Effector memory CD8-positive, alpha-beta T cell (primary cell): ENCODE data around the gene GET4.

Source experiments
- ATAC-seq: fragments of 150-1000 bp; cut with Tn5 transposase; replicated peaks from 2 replicates; pipeline ENCODE4 v1.10.0; 2021; ENCODE audit warnings: mild to moderate bottlenecking, moderate library complexity
- DNase-seq, 3 experiments: peaks; one replicate each; pipeline ENCODE4 v3.0.0; 2021
- H3K27ac Mint-ChIP-seq, 2 donors: one replicate each; pipeline ENCODE4 v1.8.0; 2022; ENCODE audit warnings: mild to moderate bottlenecking in 2 of 2, mixed read lengths in 2 of 2, moderate library complexity in 2 of 2
- H3K27me3 Mint-ChIP-seq, 2 donors: one replicate each; pipeline ENCODE4 v1.8.0; 2022; ENCODE audit warnings: mixed read lengths in 2 of 2
- H3K36me3 Mint-ChIP-seq: one replicate; pipeline ENCODE4 v1.8.0; 2022; ENCODE audit warnings: mild to moderate bottlenecking, moderate library complexity, mixed read lengths; ENCODE audit not compliant: insufficient read depth
- H3K4me1 Mint-ChIP-seq, 2 donors: one replicate each; pipeline ENCODE4 v1.8.0; 2022; ENCODE audit warnings: low read depth in 2 of 2, mixed read lengths in 2 of 2
- H3K4me3 Mint-ChIP-seq, 2 donors: one replicate each; pipeline ENCODE4 v1.8.0; 2022; ENCODE audit warnings: mild to moderate bottlenecking in 2 of 2, mixed read lengths in 2 of 2, moderate library complexity in 2 of 2
- H3K9me3 Mint-ChIP-seq, 2 donors: one replicate each; pipeline ENCODE4 v1.8.0; 2022; ENCODE audit warnings: mixed read lengths in 2 of 2

GET4 gene

DNA sequence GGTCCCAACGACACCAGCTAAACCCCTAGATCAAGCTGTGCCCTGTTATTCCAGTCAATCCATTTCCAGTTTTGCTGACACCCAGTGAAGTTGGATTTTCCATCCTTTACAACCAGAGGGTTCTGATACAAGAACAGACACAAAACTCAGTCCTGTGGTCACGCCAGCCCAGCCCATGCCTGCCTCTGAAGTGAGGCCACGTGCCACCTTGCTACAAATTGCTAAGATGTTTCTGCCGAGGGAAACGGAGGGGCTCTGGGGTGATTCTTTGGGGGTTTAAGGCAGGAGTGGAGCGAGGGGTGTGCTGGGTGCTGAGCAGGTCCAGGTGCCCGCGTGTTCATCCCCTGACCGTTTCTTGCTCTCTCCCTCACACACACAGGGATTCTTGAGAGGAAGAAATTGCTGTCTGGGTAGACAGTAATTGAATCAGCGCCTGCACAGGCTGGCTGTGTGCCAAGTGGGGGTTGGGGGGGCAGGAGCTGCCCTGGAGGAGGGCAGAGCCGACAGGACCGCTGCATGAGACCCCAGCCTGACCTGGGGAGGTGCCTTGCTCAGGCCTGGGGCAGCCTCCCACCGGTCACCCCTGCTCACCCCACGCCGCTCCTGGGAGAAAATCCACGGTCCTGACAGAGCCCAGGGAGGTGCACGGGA lies 40.1 kb downstream of the GET4 start:
- peaks cover 15% of the 10 kb centered on the region for H3K36me3 Mint-ChIP-seq
- no peaks in the 10 kb centered on the region for H3K9me3 Mint-ChIP-seq
- no peaks in the 10 kb centered on the region for H3K27me3 Mint-ChIP-seq
- no peak overlapping the region for H3K4me3 Mint-ChIP-seq
- ATAC-seq, result no peak
- peaks cover 17 to 26% of the 10 kb centered on the region in 2 donors for H3K4me1 Mint-ChIP-seq
- peak overlapping the region; percentile 36 to 66 for H3K27ac Mint-ChIP-seq
- no peak for DNase-seq

DNA sequence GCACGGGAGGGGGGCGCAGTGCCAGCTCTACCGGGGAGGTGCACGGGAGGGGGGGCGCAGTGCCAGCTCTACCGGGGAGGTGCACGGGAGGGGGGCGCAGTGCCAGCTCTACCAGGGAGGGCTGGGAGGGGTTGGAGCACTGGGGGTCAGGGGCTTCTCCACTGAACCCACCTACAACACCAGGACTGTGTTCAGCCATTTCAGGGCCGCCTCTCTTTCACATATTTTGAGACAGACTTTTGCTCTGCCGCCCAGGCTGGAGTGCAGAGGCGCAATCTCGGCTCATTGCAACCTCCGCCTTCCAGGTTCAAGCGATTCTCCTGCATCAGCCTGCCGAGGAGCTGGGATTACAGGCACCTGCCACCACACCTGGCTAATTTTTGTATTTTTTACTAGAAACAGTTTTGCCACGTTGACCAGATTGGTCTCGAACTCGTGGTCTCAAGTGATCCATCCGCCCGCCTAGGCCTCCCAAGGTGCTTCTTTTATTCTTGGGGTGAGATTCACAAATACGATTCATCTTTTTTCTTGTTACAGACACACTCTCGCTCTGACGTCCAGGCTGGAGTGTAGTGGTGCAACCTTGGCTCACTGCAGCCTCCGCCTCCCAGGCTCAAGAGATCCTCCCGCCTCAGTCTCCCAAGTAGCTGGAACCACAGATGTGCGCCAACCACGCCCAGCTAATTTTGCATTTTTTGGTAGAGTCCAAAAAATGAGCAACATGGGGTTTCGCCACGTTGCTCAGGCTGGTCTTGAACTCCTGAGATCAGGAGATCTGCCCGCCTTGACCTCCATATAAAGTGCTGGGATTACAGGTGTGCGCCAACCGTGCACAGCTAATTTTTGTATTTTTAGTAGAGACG lies 41.1 kb downstream of the GET4 start:
- no peaks in the 10 kb centered on the region for H3K27me3 Mint-ChIP-seq
- ATAC-seq, result no peak
- H3K27ac Mint-ChIP-seq, result no peak overlapping the region
- no peak overlapping the region for H3K4me3 Mint-ChIP-seq
- no peak for DNase-seq
- H3K36me3 Mint-ChIP-seq, result peaks cover 16% of the 10 kb centered on the region
- H3K4me1 Mint-ChIP-seq, result peaks cover 18 to 29% of the 10 kb centered on the region in 2 donors
- no peaks in the 10 kb centered on the region for H3K9me3 Mint-ChIP-seq

DNA sequence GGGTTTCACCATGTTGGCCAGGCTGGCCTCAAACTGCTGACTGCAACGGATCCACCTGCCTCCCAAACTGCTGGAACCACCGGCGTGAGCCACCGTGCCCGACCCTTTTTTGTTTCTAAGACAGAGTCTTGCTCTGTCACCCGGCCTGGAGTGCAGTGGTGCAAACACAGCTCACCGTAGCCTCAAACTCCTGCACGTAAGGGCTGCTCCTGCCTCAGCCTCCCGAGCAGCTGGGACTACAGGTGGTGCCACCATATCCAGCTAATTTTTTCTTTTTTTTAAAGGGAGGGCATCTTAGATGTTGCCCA lies 41.7 kb downstream of the GET4 start:
- no peak overlapping the region for H3K4me3 Mint-ChIP-seq
- DNase-seq (no peak), ATAC-seq (no peak)
- no peaks in the 10 kb centered on the region for H3K27me3 Mint-ChIP-seq
- H3K27ac Mint-ChIP-seq, result no peak overlapping the region
- H3K4me1 Mint-ChIP-seq, result peaks cover 22 to 33% of the 10 kb centered on the region in 2 donors
- no peaks in the 10 kb centered on the region for H3K9me3 Mint-ChIP-seq
- H3K36me3 Mint-ChIP-seq, result peaks cover 16% of the 10 kb centered on the region

DNA sequence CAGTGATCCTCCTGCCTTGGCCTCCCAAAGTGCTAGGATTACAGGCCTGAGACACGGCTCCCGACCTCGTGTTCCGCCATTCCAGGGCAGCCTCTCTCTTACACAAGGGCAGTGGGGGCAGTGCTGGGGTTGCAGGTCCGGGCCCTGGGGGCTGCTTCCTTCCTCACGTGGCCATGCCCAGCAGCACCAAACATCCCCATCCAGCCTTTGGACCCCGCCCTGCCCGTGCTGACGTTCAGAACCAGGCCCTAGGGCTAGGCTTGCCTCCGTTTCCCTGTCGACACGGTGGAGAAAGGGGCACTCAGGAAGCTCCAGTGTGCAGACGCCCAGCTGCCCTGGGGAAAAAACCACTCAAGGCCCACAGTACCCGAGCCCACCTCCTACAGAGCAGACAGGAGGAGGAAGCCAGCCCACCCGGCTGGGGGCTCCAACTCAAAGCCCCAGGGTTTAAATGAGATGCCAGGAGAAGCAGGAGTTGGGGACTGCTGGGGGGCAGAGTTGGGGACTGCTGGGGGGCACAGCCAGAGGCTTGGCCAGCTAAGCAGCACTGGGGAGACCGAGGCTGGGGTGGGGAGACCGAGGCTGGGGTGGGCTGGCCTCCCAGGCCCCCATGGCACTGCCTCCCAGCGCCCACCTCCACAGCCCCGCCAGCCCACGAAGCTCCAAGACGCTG lies 42.2 kb downstream of the GET4 start:
- peaks cover 21% of the 10 kb centered on the region for H3K36me3 Mint-ChIP-seq
- H3K4me1 Mint-ChIP-seq, result peaks cover 27 to 38% of the 10 kb centered on the region in 2 donors
- peak overlapping the region in 1 of 2 donors; percentile 60 for H3K27ac Mint-ChIP-seq
- no peak for DNase-seq
- H3K27me3 Mint-ChIP-seq, result no peaks in the 10 kb centered on the region
- H3K9me3 Mint-ChIP-seq, result no peaks in the 10 kb centered on the region
- no peak for ATAC-seq
- no peak overlapping the region for H3K4me3 Mint-ChIP-seq

DNA sequence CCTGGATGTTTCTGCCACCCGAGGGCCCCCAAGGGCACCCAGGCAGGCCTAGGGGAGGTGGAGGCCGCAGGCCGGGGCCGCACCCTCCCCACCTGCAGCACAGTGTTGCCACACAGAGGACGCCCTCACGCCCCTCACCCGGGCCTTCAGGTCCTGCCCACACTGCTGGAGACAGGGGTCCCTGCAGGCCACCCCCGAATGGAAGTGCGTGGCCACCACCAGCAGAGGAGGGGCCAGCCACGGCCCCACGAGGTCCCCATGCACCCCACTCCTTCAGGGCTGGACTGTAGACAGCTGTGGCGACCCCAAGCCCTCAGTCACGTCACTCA lies 42.7 kb downstream of the GET4 start:
- H3K27me3 Mint-ChIP-seq, result no peaks in the 10 kb centered on the region
- DNase-seq (no peak), ATAC-seq (no peak)
- peak overlapping the region in 1 of 2 donors; percentile 0 for H3K4me3 Mint-ChIP-seq
- peak overlapping the region; percentile 59 to 73 for H3K27ac Mint-ChIP-seq
- no peaks in the 10 kb centered on the region for H3K9me3 Mint-ChIP-seq
- peaks cover 27 to 38% of the 10 kb centered on the region in 2 donors for H3K4me1 Mint-ChIP-seq
- peaks cover 22% of the 10 kb centered on the region for H3K36me3 Mint-ChIP-seq

DNA sequence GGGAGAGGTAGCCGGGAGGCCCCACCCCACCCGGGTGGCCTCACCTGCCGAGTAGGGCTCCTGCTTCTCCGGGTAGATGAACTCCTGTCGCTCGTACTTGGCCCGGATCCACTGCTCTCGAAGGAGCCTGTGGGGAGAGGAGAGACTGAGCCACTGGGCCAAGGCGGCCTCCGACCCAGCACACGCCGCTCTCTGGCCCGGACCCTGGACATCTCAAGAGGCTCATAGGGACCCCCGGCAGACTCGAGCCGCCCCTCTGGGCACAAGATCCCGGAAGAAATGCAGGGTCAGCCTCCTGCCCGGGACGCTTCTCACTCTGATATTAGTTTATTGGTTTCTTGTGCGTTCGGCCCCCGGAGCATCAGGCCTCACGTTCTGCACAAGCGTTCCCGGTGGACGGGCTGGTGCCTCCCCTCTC lies 43.6 kb downstream of the GET4 start:
- DNase-seq (no peak), ATAC-seq (no peak)
- no peak overlapping the region for H3K4me3 Mint-ChIP-seq
- H3K27ac Mint-ChIP-seq, result peak overlapping the region; percentile 59 to 73
- H3K9me3 Mint-ChIP-seq, result no peaks in the 10 kb centered on the region
- H3K27me3 Mint-ChIP-seq, result no peaks in the 10 kb centered on the region
- H3K36me3 Mint-ChIP-seq, result peaks cover 26% of the 10 kb centered on the region
- peaks cover 32 to 38% of the 10 kb centered on the region in 2 donors for H3K4me1 Mint-ChIP-seq

DNA sequence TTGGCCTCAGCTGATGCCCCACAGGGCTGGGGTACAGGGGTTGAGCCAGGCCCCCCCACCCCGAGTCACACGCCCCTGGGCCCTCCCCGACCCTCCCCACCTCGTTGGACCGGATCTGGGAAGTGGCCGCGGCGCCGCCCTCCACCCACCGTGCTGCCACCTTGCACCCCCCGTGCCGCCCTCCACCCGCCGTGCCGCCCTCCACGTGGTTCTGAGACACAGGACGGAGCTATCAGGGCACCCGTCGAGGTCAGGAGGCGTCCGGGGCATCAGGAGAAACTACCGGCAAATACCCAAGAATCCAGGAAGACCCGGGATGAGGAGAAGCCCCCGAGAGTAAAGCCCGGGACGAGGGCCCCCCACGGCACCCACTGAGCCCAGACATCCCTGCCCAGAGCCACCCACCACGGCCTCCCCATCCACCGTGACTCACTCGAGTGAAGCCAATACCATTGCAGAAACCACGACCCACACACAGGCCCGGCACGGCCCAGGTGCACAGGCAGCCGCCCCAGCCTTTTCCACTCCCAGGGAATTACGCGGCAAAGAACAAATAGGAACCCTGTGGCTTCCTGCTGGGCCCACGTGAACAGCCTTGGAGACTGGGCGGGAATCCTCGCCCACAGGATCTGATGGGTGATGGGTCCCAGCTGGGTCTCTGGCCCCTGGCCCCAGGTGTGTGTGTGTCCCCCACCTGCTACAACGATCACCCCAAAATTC lies 44.2 kb downstream of the GET4 start:
- DNase-seq (no peak), ATAC-seq (no peak)
- Mint-ChIP-seq H3K27ac (peak overlapping the region; percentile 92 to 95), H3K4me1 (peaks cover 34 to 37% of the 10 kb centered on the region in 2 donors), H3K4me3 (peak overlapping the region in 1 of 2 donors; percentile 84), H3K36me3 (peaks cover 26% of the 10 kb centered on the region), H3K9me3 (no peaks in the 10 kb centered on the region), H3K27me3 (no peaks in the 10 kb centered on the region)

DNA sequence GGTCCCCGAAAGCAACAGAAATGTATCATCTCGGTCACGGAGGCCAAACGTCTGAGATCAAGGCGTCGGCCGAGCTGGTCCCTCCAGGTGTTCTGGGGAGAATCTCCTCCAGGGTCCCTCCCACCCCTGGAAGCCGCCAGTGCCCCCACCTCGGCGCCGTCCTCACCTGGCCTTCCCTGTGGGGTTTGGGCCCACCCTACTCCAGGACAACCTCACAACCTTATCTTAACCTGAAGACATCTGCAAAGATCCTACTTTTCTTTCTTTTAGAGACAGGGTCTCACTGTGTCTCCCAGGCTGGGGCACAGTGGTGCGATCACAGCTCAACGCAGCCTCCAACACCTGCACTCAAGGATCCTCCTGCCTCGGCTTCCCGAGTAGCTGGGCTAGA lies 44.7 kb downstream of the GET4 start:
- ATAC-seq (no peak), DNase-seq (no peak)
- Mint-ChIP-seq H3K27me3 (no peaks in the 10 kb centered on the region), H3K4me3 (peak overlapping the region; percentile 84 to 91), H3K27ac (peak overlapping the region; percentile 92 to 95), H3K4me1 (peaks cover 35 to 36% of the 10 kb centered on the region in 2 donors), H3K9me3 (no peaks in the 10 kb centered on the region), H3K36me3 (peaks cover 25% of the 10 kb centered on the region)

DNA sequence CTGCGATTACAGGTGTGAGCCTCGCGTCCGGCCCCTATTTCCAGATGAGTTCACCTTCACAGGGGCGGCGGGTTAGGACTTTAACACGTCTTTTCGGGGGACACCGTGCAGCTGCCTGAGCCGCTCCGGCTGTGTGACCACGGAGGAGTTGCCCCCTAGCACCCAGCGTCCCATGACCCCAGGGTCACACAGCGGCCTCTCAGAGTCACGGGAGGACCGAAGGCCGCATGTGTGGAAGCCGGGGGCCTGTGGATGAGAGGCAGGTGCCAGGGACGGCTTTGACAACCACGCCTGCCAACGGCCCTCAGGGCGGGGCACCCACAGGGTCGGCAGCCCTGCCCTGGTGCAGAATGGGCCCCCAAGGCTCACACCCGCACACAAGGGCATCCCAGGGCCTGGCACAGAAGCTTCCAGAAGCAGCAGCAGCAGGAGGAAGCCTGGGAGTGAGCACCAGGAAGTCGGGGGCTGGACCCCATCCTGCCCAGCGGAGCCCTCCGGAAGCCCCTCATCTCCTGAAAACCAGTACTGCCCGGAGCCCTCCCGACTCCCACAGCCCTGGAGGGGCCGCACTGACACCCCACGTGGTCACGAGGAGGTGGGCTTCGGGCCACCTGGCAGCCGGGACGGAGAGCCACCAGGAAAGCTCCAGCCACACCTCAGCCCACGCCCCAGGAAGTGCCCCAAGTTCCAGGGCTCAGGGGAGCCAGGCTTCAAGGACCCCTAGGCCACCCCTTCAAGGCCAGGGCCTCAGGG lies 45.4 kb downstream of the GET4 start:
- no peak for ATAC-seq
- Mint-ChIP-seq H3K9me3 (no peaks in the 10 kb centered on the region), H3K36me3 (peaks cover 25% of the 10 kb centered on the region), H3K4me3 (peak overlapping the region; percentile 84 to 91), H3K27me3 (no peaks in the 10 kb centered on the region), H3K4me1 (peaks cover 30 to 36% of the 10 kb centered on the region in 2 donors), H3K27ac (peak overlapping the region; percentile 92 to 95)
- DNase-seq, result no peak

DNA sequence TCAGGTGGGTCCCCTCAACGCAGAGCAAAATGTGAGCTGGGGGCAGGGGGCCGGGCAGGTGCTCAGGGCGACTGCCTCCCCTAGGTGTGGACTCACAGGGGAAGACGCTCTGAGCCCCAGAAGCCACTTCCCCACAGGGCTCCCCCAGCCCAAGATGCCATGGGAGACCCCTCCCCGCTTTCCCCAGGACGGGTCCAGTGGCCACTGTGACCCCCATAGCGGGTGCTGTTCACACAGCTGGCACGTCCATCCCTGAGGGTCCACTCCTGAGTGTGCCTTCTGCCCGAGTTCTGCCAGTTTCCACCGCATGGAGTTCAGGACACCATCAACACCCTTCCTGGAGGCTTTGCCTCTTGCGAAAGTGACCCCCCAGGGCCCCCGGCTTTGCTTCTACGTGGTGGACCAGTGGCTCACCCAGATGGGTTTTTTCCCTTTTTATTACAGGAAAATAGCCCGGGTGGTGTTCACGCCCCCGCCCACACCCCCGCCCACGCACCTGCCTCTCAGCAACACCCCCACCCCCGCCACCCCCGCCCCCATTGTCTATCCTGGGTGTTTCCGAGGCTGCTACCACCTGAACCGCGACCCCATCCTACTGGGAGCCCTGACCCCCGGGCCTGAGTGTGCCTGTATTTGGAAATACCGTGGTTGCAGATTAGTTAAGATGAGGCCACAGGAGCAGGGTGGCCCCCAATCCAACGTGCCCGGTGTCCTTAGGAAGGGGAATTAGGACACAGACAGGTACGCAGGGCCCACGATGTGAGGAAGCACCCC lies 46.2 kb downstream of the GET4 start:
- peaks cover 25% of the 10 kb centered on the region for H3K36me3 Mint-ChIP-seq
- peak overlapping the region; percentile 92 to 95 for H3K27ac Mint-ChIP-seq
- H3K4me1 Mint-ChIP-seq, result peaks cover 33 to 43% of the 10 kb centered on the region in 2 donors
- H3K9me3 Mint-ChIP-seq, result no peaks in the 10 kb centered on the region
- no peaks in the 10 kb centered on the region for H3K27me3 Mint-ChIP-seq
- peak; percentile 14 for ATAC-seq
- peak overlapping the region; percentile 84 to 91 for H3K4me3 Mint-ChIP-seq
- peak in 2 of 3 experiments; percentile 30 to 44 for DNase-seq

DNA sequence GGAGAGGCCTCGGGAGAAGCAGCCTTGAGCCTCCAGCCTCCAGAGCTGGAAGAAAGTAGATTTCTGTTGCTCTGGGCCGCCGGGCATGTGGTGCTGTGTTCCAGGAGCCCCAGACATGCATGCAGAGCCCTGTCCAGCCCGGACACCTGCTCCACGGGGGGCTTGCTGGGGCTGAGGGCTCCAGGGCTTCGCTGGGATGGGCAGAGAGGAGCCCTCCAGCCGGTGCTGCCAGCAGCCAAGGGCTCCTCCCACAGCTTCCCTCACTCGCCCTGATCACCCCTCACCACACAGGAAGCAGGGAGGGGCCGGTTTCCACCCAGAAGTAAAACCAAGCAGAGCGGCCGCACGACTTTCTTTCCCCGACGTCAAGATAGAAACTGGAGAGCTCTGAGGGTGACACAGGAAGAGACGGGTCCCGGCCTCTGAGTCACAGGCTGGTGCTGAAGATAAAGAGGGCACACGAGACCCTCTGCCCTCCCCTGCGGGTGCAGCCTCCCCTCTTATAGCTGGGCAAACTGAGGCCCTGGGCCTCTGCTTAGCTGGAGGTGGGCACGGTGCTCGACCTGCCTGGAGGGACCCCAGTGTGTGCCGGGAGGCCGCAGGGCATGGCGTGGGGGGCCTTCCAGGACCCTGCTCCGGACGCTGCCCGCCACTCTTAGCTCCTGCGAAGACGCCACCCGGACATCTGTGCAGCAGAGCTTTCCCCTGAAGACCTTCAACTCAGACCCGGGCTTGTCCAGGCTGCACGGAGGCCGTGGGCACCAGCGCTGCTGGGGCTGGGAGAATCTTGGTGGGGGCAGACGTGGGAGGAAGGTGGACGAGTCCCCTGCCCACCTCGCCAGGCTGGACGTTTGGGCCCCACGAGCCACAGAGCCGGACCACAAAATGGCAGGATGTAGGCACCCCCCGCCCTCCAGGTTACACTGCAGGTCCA lies 47.0 kb downstream of the GET4 start:
- DNase-seq (peak; percentile 88 to 92 (median 90)), ATAC-seq (peak; percentile 76)
- H3K4me3 Mint-ChIP-seq, result peak overlapping the region; percentile 84 to 91
- H3K27me3 Mint-ChIP-seq, result no peaks in the 10 kb centered on the region
- H3K36me3 Mint-ChIP-seq, result peaks cover 25% of the 10 kb centered on the region
- peak overlapping the region; percentile 92 to 95 for H3K27ac Mint-ChIP-seq
- no peaks in the 10 kb centered on the region for H3K9me3 Mint-ChIP-seq
- peaks cover 34 to 39% of the 10 kb centered on the region in 2 donors for H3K4me1 Mint-ChIP-seq
